Natural killer cell (primary cell): ENCODE results near the gene SNPH. TPM values are rescaled to one million over a fixed set of nuclear protein-coding genes. Genes with fewer than 3 reads are reported as not detected.
"Not testable (repeated sequence)": the region's sequence is repeated elsewhere in the genome, so short reads cannot be mapped to it uniquely, and the experiment has no call there.

ENCODE experiments used
- ATAC-seq, 3 donors: fragments of 150-1000 bp in 2 of 3; fragments of 200-7000 bp in 1 of 3; cut with Tn5 transposase; 1 replicate in 1 of 3; 2 replicates in 2 of 3; pipeline ENCODE4 v1.10.0; 2021; ENCODE audit warnings: mild to moderate bottlenecking in 2 of 3, moderate library complexity in 2 of 3
- DNase-seq, 2 donors: peaks; one replicate each; pipeline versions ENCODE4 v3.0.0 to v3.0.0-alpha.2; 2013 to 2021; ENCODE audit warnings: mixed read lengths in 1 of 2
- H3K27ac ChIP-seq: one replicate; pipeline ENCODE4 v1.5.1; 2013; ENCODE audit warnings: mild to moderate bottlenecking, low read length
- H3K27me3 ChIP-seq: one replicate; pipeline ENCODE4 v1.6.1; 2013; ENCODE audit warnings: low read length; ENCODE audit not compliant: control insufficient read depth, insufficient read depth
- H3K36me3 ChIP-seq: one replicate; pipeline ENCODE4 v1.6.1; 2013; ENCODE audit warnings: low read length; ENCODE audit not compliant: control insufficient read depth, insufficient read depth
- H3K4me1 ChIP-seq: one replicate; pipeline ENCODE4 v1.6.1; 2013; ENCODE audit warnings: low read length; ENCODE audit not compliant: control insufficient read depth, insufficient read depth
- H3K4me3 ChIP-seq: one replicate; pipeline ENCODE4 v1.5.1; 2013; ENCODE audit warnings: low read length
- H3K9me3 ChIP-seq: one replicate; pipeline ENCODE4 v1.6.1; 2013; ENCODE audit warnings: low read length; ENCODE audit not compliant: control insufficient read depth, insufficient read depth
- H3K27ac Mint-ChIP-seq, 2 donors: one replicate each; pipeline ENCODE4 v1.8.0; 2022; ENCODE audit warnings: mild to moderate bottlenecking in 2 of 2, mixed read lengths in 2 of 2, moderate library complexity in 1 of 2
- H3K27me3 Mint-ChIP-seq, 2 donors: one replicate each; pipeline ENCODE4 v1.8.0; 2022; ENCODE audit warnings: low read depth in 2 of 2, mixed read lengths in 2 of 2
- H3K36me3 Mint-ChIP-seq: one replicate; pipeline ENCODE4 v1.8.0; 2022; ENCODE audit warnings: mixed read lengths
- H3K4me1 Mint-ChIP-seq, 2 donors: one replicate each; pipeline ENCODE4 v1.8.0; 2022; ENCODE audit warnings: mixed read lengths in 2 of 2
- H3K4me3 Mint-ChIP-seq: one replicate; pipeline ENCODE4 v1.8.0; 2022; ENCODE audit warnings: mild to moderate bottlenecking, moderate library complexity, mixed read lengths
- H3K9me3 Mint-ChIP-seq, 2 donors: one replicate each; pipeline ENCODE4 v1.8.0; 2022; ENCODE audit warnings: mixed read lengths in 2 of 2
- WGBS: methylation state at CpG from one replicate; pipeline ENCODE4 v1.1.7; 2013; ENCODE audit warnings: missing lambda C conversion rate; ENCODE audit not compliant: insufficient coverage; 5-methylcytosine and 5-hydroxymethylcytosine counted together
- intact Hi-C: fragments of 100-400 bp; cut with micrococcal nuclease; formaldehyde crosslinking; loops from one replicate; pipeline ENCODE4 v1.14.2; 2022
- total RNA-seq, 4 donors: library from RNA; stranded (reverse); fragments of 120-200 nt in 1 of 4; gene quantifications; one replicate each; pipeline versions ENCODE4 v1.2.3 to v1.2.4, GENCODE V29; 2013 to 2022
- TF ChIP-seq, protein P1 (sequence below): fragments of 200-600 bp; IDR thresholded peaks from one replicate; pipeline ENCODE4 v1.8.0; 2022; ENCODE audit warnings: antibody characterized with exemption

Gene SNPH
- total RNA-seq, 3 donors from 2014 or later (not counting 1 experiment from before 2014, with no cell fraction given): 3.1 to 5.9 (median 5.8) TPM

DNA sequence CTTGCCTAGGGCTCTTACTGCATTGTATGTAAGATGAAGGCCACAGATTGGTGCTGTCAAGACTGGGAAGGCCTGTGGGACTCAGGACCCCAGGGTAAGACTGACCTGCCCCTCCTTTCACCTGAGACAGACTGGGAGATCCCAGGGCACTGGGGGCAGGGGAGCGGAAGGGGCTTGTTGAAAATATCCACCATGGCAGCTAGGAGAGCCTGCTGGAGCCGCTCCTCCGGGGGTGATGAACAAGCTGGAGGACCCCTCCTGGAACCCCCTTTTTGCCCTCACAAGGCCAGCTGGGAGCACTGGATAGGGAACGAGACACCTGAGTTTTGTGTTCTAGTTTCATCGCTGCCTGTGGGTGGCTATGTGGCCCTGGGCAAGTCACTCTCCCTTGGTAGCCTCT lies 72.0 kb downstream of the SNPH start:
- TF ChIP-seq, protein P1, sequence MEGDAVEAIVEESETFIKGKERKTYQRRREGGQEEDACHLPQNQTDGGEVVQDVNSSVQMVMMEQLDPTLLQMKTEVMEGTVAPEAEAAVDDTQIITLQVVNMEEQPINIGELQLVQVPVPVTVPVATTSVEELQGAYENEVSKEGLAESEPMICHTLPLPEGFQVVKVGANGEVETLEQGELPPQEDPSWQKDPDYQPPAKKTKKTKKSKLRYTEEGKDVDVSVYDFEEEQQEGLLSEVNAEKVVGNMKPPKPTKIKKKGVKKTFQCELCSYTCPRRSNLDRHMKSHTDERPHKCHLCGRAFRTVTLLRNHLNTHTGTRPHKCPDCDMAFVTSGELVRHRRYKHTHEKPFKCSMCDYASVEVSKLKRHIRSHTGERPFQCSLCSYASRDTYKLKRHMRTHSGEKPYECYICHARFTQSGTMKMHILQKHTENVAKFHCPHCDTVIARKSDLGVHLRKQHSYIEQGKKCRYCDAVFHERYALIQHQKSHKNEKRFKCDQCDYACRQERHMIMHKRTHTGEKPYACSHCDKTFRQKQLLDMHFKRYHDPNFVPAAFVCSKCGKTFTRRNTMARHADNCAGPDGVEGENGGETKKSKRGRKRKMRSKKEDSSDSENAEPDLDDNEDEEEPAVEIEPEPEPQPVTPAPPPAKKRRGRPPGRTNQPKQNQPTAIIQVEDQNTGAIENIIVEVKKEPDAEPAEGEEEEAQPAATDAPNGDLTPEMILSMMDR: no peak
- DNase-seq (no peak), ATAC-seq (no peak)
- Histone ChIP-seq H3K27ac (no peak overlapping the region), H3K9me3 (no peaks in the 10 kb centered on the region), H3K4me1 (peaks cover 6% of the 10 kb centered on the region), H3K4me3 (no peak overlapping the region), H3K27me3 (no peaks in the 10 kb centered on the region), H3K36me3 (no peaks in the 10 kb centered on the region)
- Mint-ChIP-seq H3K36me3 (no peaks in the 10 kb centered on the region), H3K9me3 (no peaks in the 10 kb centered on the region), H3K27ac (no peak overlapping the region), H3K27me3 (no peaks in the 10 kb centered on the region), H3K4me1 (peaks cover 17 to 24% of the 10 kb centered on the region in 2 donors), H3K4me3 (no peak overlapping the region)
- WGBS: 97% methylated on average over 5 of the region's 5 CpGs
- intact Hi-C loops: no loop called here

DNA sequence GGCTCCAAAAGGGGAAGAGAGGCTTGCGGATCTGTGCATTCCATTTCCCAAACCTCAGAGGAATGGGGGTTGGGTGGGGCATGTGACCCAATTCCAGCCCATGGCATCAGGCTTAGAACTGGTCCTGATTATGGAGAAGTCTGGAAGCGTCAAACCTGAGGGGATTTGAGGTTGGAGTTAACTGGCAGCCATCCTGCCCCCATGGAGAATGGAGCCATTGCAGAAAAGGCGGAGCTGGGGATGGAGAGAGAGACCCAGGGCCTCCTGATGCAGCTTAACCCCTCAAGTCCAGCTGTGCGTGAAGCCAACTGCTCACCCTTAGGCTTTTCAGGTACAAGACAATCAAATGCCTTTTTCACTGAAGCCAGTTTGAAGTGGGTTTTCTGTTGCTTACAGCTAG lies 72.7 kb downstream of the SNPH start:
- Histone ChIP-seq H3K27me3 (no peaks in the 10 kb centered on the region), H3K27ac (no peak overlapping the region), H3K9me3 (no peaks in the 10 kb centered on the region), H3K4me1 (peaks cover 6% of the 10 kb centered on the region), H3K36me3 (no peaks in the 10 kb centered on the region), H3K4me3 (no peak overlapping the region)
- no peaks in the 10 kb centered on the region for H3K27me3 Mint-ChIP-seq
- no peak overlapping the region for H3K4me3 Mint-ChIP-seq
- peaks cover 17 to 24% of the 10 kb centered on the region in 2 donors for H3K4me1 Mint-ChIP-seq
- ATAC-seq (no peak), DNase-seq (no peak)
- 94% methylated on average over 4 of the region's 4 CpGs for WGBS
- intact Hi-C loops: no loop called here
- H3K36me3 Mint-ChIP-seq: no peaks in the 10 kb centered on the region
- no peaks in the 10 kb centered on the region for H3K9me3 Mint-ChIP-seq
- no peak overlapping the region for H3K27ac Mint-ChIP-seq
- TF ChIP-seq, protein P1: no peak

DNA sequence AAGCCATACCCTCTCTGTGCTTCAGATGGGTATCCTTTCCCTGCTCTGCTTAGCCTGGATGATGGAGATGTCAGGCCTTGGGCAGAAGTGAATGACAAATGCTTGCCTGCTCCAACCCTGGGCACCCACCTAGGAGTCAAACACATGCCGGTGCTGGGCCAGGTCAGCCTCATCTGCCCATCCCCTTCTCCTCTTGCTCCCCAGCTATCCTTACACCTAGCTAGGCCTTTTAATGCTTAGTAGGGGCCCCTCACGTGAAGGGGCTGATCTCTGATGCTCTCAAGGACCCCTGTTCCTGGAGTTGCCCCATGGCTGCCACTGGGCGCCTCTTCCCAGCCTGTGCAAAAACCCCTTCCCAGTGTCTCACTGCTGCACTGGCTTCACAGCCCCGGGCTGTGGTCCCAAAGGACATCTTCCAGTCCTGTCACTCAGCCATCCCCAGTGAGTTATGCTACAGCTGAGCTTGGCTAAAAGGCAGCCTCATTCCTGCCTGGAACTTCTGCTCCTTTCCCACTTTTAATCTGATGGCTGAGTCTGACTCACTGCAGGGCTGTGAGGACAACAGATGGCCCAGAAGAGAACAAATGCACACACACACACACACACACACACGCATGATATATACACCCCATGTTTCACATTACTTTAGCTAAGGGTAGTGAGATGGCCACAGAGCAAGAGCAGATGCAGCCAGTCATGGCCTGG lies 75.6 kb downstream of the SNPH start:
- intact Hi-C loops: no loop called here
- ATAC-seq: no peak

DNA sequence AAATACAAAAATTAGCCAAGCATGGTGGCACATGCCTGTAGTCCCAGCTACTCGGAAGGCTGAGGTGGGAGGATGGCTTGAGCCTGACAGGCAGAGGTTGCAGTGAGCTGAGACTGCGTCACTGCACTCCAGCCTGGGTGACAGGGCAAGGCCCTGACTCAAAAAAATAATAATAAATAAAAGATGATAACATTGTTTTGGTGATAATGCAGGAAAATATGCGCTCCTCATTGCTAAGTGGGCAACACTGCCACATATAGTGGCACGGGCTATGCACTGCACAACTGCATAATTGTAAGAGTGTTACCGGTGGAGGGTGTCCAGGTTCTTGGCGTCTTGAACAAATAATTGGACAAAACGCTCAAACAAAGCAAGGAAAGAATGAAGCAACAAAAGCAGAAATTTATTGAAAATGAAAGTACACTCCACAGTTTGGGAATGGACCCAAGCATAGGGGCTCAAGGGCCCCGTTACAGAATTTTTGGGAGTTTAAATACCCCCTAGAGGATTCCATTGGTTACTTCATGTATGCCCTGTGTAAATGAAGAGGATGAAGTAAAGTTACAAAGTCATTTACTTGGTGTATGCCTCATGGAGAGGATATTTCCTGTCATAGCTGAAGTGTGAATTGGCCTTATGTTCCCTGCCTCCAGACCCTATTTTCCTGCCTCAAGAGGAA lies 77.5 kb downstream of the SNPH start:
- not testable (repeated sequence) for H3K36me3 Mint-ChIP-seq, DNase-seq

More for the DNA sequence above, 75.6 kb downstream of the SNPH start:
- Mint-ChIP-seq H3K4me3 (no peak overlapping the region), H3K27me3 (no peaks in the 10 kb centered on the region), H3K4me1 (peaks cover 18 to 32% of the 10 kb centered on the region in 2 donors), H3K27ac (no peak overlapping the region), H3K36me3 (no peaks in the 10 kb centered on the region), H3K9me3 (no peaks in the 10 kb centered on the region)
- WGBS: 83% methylated on average over 5 of the region's 5 CpGs
- Histone ChIP-seq H3K27ac (no peak overlapping the region), H3K9me3 (no peaks in the 10 kb centered on the region), H3K27me3 (no peaks in the 10 kb centered on the region), H3K4me3 (no peak overlapping the region), H3K36me3 (no peaks in the 10 kb centered on the region), H3K4me1 (peaks cover 5% of the 10 kb centered on the region)
- TF ChIP-seq, protein P1: no peak
- DNase-seq: no peak

More for the DNA sequence above, 77.5 kb downstream of the SNPH start:
- intact Hi-C loops, H3K9me3 Mint-ChIP-seq, H3K4me1 ChIP-seq, H3K36me3 ChIP-seq, H3K27ac Mint-ChIP-seq, H3K9me3 ChIP-seq, H3K4me3 Mint-ChIP-seq, H3K4me3 ChIP-seq, H3K27me3 ChIP-seq, H3K27ac ChIP-seq, ATAC-seq, H3K27me3 Mint-ChIP-seq: not testable (repeated sequence)
- WGBS: 97% methylated on average over 8 of the region's 8 CpGs
- H3K4me1 Mint-ChIP-seq: peaks cover 8 to 23% of the 10 kb centered on the region in 2 donors
